HG03025 (cell line): ENCODE data around the gene ABCG4.
"Not testable (repeated sequence)": the region's sequence is repeated elsewhere in the genome, so short reads cannot be mapped to it uniquely, and the experiment has no call there.

ENCODE experiments used
- ATAC-seq: cut with Tn5 transposase; IDR thresholded peaks from one replicate; pipeline ENCODE4 v1.9.1; 2021; ENCODE audit warnings: mild to moderate bottlenecking, moderate library complexity; ENCODE audit not compliant: unreplicated experiment, low FRiP score

Gene ABCG4

DNA sequence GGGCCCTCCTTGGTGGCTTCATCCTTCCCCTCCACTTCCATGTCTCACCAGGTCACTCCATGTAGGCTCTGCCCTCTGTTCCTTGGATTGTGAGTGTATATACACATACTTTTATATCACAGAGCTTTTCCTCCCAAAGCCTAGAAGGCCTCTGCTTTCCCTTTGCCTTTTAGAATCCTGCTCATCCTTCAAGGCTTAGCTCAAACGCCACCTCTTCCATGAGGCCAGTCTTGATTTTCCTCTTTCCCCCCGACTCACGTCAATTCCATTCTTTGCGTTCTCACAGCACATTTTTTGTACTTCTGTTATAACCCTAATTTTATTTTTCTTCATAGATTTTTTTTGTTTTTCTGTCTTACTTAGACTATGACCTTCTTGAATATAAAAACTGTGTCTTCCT, 3.8 kb downstream of the ABCG4 start:
- no peak for ATAC-seq

DNA sequence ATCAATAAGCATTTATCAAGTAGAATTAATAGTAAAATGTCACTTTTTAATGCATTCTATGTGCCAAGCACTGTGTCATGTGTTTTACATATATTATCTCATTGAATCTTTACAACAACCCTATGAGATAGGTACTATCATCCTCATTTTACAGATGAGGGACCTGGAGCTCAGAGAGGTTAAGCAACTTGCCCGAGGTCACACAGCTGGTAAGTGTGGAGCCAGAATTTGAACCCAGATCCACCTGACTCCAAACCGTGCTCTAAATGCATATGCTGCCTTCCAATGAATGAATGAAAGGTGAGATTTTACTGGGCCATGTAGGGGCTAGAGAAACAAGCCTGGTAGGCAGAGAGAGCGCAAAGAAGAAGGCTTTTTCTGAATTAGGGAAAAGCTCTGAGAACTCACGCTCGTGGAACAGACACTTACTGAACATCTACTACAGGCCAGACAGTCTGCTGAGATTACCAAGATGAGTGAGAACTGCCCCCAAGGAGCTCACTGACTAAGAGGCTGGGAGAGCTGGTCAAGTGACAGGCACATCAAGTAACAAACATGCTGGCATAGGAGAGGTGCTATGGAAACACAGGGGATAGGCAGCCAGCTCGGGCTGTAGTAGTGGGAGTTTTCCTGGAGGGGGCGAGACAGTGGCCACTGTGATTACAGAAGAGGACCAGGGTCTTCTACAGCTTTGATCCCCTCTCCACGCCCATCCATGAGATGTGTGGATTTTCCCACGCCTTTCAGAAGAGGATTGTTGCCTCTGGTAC, 4.4 kb downstream of the ABCG4 start:
- ATAC-seq, result no peak

DNA sequence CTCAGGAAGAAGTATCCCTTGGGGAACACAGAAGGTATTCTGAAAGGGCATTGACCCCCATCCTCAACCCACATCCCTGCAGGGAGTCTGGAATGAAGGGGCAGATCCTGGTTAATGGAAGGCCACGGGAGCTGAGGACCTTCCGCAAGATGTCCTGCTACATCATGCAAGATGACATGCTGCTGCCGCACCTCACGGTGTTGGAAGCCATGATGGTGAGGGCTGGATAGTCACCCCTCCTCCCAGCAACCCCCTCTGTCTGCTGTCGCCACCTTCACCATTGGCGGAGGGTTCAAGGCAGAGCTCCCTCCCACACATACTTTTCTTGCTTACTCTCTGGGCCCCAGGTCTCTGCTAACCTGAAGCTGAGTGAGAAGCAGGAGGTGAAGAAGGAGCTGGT, 5.3 kb downstream of the ABCG4 start:
- ATAC-seq, result no peak

DNA sequence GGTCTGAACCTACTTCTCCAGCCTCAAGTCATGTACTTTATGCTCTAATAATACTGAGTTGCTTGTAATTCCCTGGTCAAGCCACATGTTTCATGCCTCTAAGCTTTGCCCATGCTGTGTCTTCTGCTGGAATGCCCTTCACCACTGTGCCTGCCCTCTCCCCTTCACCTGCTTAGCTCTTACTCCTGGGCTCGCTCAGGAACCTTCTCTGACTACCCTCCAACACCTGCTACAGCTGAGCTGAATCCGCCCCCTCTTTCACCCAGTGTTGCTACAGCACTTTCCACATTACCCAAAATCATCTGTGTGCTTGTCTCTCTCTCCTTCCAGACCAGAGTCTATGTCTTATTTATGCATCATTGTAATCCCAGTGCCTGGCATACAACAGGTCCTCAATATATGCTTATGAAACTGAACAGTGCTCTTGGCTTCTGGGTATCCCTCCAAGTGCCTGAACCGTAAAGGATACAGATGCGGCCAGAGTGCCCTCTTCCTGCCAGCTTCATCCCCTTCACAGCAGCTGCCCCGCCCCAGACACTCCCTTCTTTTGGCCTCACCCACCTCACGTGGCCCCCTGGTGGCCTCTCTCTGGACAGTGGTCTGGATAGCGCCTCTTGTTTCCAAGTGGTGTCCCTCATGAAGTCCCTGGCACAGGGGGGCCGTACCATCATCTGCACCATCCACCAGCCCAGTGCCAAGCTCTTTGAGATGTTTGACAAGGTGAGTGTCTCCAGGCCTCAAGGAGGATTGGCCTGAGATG, 7.1 kb downstream of the ABCG4 start:
- no peak for ATAC-seq

DNA sequence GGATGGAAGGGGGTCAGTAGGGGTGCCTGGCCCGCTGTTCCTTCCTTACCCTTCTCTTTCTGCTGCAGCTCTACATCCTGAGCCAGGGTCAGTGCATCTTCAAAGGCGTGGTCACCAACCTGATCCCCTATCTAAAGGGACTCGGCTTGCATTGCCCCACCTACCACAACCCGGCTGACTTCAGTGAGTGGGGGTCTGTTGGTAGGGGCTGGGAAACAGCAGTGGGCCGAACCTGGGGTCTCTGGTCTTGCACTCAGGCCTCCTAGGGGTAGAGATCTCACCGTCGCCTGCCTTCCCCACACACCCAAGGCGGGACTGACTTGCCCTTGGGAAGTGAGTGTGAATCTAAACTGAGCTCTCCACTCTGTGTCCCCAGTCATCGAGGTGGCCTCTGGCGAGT, 7.6 kb downstream of the ABCG4 start:
- no peak for ATAC-seq

DNA sequence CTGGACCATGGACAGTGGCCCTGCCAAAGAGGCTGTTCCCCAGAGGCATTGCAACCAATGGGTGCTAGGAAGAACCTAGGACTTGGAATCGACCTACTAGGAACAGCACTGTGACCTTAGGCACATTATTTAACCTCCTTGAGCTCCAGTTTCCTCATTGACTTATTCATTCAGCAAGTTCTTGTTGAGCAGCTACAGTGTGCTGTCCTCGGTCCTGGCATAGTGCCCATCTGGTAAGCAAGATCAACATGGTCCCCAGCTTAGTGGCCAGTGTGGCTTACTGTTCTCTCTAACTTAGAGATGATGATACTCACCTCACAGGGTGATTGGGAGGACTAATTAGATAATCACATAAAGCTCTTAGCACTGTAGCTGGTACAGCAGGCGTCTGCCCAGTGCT, 8.2 kb downstream of the ABCG4 start:
- ATAC-seq, result no peak

DNA sequence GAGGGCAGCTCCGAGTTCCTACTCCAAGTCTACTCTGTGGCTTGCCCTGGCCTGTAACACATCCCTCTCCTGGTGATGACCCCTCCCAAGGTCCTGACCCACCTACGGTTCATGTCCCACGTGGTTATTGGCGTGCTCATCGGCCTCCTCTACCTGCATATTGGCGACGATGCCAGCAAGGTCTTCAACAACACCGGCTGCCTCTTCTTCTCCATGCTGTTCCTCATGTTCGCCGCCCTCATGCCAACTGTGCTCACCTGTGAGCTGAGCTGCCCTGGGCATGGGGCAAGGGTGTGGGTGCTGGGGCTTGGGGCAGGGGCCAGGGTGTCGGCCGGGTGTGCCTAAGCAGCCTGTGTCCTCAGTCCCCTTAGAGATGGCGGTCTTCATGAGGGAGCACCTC, 9.6 kb downstream of the ABCG4 start:
- ATAC-seq, result no peak

DNA sequence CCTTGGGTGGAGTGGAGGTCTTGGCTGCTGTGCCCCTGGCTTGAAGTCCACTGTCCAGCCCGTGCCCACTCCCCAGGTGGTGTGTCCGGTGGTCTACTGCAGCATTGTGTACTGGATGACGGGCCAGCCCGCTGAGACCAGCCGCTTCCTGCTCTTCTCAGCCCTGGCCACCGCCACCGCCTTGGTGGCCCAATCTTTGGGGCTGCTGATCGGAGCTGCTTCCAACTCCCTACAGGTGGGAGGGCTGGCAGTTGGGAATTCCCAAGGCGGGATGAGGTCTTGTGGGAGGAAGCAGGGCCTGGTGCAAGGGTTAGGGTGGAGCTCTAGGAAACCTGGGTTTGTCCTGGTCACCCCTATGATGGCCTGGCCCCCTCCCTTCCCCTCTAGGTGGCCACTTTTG, 11.3 kb downstream of the ABCG4 start:
- no peak for ATAC-seq

DNA sequence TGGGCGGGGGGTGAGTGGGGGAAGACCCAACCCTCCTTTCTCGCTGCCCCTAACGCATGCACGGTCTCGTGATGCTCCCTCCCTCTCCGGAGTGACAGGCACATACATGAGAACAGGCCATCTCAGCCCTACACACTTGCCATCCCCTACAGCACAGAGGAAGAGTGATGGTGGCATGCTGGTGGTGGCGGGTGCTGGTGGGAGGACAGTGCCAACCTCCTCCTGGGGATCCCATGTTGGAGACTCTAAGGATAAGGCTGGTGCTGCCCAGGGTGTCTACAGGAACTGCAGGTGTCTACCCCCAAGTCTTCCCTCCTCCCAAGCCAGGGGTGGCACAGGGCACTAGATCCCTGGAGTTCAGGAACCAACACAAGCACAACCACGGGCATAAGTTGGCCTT, 13.0 kb downstream of the ABCG4 start:
- ATAC-seq, result no peak

DNA sequence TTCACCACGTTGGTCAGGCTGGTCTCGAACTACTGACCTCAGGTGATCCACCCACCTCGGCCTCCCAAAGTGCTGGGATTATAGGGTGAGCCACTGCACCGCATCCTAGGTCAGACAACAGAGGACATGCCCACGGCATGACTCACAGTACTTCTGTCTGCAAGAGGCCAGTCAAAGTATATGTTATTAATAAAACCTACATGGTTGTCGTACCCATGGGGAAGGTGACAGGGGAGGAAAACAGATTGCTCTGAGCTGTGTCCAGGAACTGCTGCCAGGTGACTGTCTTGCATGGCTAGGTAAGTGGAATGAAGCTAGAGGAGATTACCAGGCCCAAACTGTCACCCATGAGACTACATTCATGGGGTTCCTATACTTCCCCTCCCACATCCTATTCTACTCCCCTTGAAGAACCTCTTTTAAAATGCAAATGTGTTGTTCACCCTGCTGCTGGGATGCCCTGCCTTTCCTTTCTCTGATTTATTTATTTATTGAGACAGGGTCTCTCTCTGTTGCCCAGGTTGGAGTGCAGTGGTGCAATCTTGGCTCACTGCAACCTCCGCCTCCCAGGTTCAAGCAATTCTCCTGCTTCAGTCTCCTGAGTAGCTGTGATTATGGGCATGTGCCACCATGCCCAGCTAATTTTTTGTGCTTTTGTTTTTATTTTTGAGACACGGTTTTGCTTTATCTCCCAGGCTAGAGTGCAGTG, 17.7 kb downstream of the ABCG4 start:
- ATAC-seq, result no peak

DNA sequence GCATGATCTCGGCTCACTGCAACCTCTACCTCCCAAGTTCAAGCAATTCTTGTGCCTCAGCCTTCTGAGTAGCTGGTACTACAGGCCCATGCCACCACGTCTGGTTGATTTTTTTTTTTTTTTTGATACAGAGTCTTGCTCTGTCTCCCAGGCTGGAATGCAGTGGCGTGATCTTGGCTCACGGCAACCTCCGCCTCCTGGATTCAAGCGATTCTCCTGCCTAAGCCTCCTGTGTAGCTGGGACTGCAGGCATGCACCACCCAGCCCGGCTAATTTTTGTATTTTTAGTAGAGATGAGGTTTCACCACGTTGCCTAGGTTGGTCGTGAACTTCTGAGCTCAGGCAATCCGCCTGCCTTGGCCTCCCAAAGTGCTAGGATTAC, 18.2 kb downstream of the ABCG4 start:
- ATAC-seq, result not testable (repeated sequence)

DNA sequence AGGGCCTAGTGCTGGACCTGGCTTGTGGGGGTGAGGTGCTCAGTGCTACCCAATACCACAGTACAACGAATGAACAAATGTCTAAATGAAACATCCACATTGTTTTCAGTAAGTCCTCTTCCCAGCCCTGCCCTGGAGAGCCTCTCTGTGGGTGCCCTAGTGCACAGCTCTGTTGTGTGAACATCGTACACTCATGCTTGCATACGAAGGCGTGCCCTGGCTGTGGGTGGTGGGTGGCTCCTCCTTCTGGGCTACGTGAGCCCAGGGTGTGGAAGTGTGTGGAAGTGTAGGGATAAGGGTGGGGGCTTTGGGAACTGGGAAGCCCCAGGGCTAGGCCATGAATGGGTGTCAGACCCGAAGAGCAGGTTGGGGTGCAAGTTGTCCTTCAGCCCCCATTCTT, 19.1 kb downstream of the ABCG4 start:
- no peak for ATAC-seq

DNA sequence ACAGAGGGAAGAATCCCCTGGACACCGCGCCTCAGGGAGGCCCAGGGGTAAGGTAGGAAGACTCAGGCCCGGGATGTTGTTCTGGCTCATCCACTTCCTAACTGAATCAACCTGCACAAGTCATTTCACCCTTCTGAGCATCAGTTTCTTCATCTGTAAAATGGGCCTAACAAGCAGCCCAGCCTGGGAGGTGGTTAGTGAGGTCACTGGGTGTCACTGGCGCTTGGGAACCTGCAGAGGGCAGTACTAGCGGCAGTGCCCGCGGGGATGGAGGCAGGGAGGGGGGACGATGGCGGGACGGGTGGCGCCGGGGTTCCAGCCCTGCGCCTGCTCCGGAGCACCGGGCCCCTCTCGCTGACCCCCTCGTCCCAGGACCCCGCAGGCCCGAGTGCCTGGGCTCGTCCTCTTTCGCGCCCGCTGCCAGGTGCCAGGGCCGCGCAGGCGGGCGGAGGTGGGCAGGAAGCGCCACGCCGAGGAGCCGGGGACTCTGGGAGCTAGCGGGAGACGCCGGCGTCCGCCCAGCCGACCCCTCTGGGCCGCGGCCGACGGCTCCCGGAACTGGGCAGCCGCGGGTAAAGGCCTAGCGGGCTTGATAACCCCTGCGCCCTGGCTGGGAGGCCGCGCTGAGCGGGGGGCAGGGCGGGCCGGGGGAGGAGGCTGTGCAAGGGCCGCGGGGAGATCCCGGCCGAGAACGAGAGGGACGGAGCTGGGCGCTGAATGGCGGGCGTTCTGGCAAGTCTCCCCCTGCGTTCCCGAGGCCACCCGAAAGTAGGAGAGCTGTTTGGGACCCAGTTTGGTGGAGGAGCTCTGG, 19.8 kb downstream of the ABCG4 start, which contains the start of gene NLRX1:
TSS of gene NLRX1 (plus strand) at position 255 of the 811 bp plus-strand sequence. CDS start 2,679 bp downstream, outside the sequence.
- peak; percentile 74 for ATAC-seq

DNA sequence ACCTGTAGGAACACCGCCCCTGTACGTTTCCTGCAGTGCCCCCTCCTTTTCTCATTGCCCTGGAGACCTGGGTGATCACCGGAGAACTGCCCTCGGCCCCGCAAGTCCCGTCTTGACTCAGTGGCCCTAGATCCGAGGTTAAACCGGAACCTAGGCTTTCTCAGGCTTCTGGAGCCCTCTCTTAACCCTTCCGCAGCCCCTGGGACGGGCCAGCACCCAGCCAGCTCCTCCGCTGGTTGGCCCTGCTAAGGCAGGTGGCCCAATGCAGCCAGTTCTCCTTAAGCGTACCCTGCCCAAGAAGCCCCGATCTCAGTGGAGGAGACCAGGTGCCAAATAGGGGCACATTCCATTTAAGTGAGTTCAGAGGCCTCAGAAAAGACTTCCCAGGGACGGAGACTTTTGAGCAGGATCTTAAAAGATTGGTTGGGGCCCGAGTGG, 20.4 kb downstream of the ABCG4 start:
- ATAC-seq, result no peak

DNA sequence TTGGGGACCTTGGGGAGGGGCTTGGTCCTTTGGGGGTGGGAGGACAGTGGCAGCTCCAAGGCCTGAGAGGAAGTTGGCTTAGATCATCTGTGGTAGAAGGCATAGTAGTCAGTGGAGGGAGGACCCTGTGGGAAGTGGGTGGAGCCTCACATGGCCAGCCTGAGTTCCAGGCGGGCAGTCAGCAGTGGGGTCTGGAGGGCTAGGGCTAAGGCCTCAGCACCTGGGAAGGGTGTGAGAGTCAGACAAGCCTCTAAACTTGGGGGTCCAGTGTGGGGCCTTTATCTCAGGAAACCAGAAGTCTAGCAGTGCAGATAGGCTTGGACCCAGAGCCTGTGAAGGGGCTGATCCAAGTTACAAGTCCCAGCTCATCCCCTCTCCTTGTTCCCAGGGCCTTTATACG, 23.7 kb downstream of the ABCG4 start:
- ATAC-seq, result no peak

DNA sequence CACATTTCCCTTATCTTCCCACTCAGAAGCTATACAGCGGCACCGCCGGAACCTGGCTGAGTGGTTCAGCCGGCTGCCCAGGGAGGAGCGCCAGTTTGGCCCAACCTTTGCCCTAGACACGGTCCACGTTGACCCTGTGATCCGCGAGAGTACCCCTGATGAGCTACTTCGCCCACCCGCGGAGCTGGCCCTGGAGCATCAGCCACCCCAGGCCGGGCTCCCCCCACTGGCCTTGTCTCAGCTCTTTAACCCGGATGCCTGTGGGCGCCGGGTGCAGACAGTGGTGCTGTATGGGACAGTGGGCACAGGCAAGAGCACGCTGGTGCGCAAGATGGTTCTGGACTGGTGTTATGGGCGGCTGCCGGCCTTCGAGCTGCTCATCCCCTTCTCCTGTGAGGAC, 24.6 kb downstream of the ABCG4 start:
- ATAC-seq, result no peak

DNA sequence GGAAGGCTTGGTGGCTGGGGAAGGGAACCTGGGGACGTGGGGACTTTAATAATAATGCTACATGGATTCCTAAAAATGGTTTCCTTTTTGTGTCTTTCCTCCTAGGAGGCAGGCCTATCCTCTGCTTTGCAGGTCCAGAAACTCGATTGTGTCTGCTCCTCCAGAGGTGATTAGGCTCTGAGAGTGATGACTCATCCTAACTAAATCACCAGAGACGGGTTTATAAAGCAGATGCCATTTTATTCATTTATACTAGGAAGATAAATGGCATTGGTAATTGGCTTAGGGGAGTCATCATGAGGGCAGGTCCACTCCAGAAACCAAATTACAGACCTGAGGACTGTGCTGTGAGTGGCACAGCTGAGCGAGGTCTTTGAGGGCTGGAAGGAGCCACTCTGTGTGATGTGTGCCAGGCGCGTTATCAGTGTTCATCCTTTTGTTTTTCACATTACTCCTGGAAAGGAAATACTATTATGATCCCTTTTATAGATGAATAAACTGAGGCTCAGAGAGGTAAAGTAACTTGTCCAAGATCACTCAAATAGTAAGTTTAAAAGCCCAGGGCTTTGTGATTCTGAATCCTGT, 26.7 kb downstream of the ABCG4 start:
- no peak for ATAC-seq

DNA sequence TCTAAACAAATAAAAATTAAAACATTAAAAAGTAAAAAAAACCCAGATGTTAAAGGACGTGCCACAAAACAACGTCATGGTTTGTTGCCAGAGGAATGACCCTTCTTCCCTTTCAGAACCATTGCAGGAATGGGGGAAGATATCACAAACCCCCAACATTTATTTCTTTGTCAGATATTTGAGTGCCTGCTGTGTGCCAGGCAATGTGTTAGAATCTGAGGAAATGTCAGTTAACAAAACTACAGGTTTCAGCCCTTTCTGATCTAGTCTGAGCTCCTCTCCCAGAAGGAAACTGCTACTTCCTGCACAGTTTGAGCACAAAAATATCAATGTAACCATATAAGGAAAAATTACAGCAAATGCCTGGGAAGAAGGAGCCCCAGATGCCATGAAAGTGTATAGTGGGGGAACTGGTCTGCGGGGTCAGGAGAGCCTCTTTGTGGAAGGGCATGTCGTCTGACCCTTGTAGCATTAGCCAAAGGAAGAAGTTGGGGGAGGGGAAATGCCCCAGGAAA, 29.4 kb downstream of the ABCG4 start:
- no peak for ATAC-seq

DNA sequence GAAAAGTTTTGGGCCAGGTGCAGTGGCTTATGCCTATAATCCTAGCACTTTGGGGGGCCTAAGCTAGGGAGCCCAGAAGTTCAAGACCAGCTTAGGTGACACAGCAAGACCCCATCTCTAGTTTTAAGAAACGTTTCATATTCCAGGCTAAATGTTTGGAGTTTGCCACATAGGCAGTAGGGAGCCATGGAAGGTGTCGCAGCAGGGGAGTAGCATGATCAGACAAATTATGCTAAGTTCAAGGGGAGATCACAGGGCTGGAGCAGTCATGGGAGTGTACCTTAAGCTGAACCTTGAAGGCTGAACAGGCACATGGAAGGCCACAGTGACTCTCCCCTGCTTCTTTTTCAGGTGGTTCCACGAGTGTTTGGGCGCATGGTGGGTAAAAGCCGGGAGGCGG, 30.5 kb downstream of the ABCG4 start:
- no peak for ATAC-seq

DNA sequence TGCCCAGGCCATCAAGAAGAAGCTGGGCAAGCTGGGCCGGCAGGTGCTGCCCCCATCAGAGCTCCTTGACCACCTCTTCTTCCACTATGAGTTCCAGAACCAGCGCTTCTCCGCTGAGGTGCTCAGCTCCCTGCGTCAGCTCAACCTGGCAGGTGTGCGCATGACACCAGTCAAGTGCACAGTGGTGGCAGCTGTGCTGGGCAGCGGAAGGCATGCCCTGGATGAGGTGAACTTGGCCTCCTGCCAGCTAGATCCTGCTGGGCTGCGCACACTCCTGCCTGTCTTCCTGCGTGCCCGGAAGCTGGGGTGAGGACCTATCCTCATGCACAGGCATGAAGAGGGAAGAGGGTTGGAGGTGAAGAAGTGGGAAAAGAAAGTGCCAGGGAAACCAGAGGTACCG, 31.1 kb downstream of the ABCG4 start:
- no peak for ATAC-seq
